GM12892 (cell line): ENCODE measurements around the gene ARL14.

Experiments
- POLR2A ChIP-seq: IDR thresholded peaks from 2 replicates; pipeline ENCODE4 v1.6.1; 2011; ENCODE audit warnings: low read depth, low read length, control low read depth
- TAF1 ChIP-seq: IDR thresholded peaks from 2 replicates; pipeline ENCODE4 v1.6.1; 2011; ENCODE audit warnings: low read depth, mild to moderate bottlenecking, control low read depth, low read length, borderline replicate concordance

DNA sequence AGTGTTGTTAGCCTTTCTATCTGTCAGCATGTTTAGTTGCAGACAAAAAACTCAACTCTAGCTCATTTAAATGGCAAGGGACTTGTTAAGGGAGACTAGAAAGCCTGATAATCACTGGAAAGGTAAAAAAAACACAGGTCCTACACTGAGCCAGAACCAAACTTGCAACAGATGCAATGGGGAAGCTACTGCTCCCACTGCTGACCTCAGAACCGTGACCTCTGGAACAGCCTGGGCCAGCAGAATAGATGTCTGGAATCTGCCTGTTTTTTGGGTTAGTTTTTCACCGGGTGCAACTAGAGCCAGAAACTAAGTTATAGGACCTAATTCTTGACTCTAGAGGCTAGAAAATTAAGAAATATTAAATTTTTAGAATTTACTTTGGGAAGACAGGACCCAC is 32.5 kb upstream of the ARL14 start:
- TF ChIP-seq POLR2A (no peak), TAF1 (no peak)
